Panc1 (cell line): ENCODE data around the gene GRAMD4.

Experiments used
- CTCF ChIP-seq: fragments of 450-650 bp; IDR thresholded peaks from 2 replicates; pipeline ENCODE4 v1.5.1; 2017; ENCODE audit warnings: mild to moderate bottlenecking
- POLR2AphosphoS5 ChIP-seq: IDR thresholded peaks from 2 replicates; pipeline ENCODE4 v1.6.1; 2012; ENCODE audit warnings: mild to moderate bottlenecking, low read depth, low read length, moderate library complexity
- TCF7L2 ChIP-seq: IDR thresholded peaks from 2 replicates; pipeline ENCODE4 v1.6.1; 2011; ENCODE audit warnings: mild to moderate bottlenecking, low read depth, low read length, inconsistent platforms

- no peak for TF ChIP-seq CTCF
- no peak for TF ChIP-seq TCF7L2
- TF ChIP-seq POLR2AphosphoS5, result no peak
Observed at GRCh38 chr22:46654426-46654825, 34.2 kb downstream of the GRAMD4 start.
